ENCODE data around the gene FHOD3.
"Not testable (repeated sequence)": the region's sequence is repeated elsewhere in the genome, so short reads cannot be mapped to it uniquely, and the experiment has no call there.

The FHOD3 gene

DNA sequence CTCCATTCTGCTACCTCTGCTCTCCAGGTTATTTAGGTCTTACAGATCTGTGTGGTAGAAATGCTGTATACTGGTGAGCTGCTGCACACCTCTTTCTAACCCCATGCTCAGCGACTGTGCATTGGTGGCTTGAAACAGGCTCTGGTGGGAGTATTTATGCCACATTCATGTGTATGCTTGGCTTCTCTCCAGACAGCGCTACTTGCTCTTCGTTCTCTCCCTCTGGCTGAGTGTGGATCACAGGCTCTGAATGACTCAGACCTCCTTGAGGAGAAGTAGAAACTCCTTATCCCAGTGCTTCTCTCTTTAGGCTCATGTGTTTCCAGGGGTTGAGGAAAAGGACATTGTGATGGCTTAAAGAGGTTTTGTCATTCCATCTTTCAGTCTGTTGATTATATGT, 54.9 kb downstream of the FHOD3 start:
- no peak for DNase-seq

DNA sequence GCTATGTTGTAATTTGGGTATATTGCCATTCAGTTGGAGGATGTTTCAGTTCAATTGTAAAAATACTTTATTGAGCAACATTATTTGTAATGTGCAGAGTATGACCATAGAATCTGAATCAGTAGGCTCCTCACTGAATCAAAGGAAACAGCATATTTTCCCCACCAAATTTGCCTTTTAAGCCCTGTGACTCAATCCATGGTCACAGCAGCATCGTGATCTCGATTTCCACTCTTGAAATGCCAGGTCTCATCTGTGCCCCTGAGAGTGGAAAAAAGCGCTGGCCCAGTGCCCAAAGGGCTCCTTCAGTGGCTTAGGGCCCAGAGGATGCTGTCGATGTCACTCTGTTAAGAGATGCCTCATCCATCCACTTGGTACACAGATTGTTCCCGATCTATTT, 57.5 kb downstream of the FHOD3 start:
- DNase-seq = no peak

DNA sequence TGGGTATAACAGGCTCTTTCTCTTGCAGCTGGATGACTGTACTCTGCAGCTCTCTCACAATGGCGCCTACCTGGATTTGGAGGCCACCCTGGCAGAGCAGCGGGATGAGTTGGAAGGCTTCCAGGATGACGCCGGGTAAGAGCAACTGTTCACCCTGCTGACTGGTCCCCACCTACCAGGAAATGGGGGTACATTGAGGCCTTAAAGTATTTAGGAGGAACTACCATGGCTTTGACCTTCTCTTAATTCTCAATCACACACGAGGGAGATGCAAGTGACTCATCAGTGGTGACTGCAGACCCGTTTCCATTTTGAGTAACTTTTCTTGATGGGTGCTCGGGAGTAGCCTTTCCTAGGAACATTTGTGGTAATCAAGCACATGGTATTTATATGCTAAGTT, 58.0 kb downstream of the FHOD3 start:
- no peak for DNase-seq

DNA sequence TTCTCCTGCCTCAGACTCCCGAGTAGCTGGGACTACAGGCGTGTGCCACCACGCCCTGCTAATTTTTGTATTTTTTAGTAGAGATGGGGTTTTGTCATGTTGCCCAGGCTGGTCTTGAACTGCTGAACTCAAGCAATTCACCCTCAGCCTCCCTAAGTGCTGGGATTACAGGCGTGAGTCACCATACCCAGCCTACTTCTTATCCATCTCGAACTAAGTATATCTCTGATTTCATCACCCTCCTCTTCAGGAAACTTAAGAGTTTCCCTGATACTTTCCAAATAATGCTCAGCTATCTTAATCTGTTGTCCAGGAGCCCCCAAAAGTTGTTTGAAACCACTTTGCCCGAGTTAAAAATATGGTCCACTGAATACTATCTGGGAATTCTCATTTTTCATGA, 59.2 kb downstream of the FHOD3 start:
- DNase-seq = not testable (repeated sequence)

DNA sequence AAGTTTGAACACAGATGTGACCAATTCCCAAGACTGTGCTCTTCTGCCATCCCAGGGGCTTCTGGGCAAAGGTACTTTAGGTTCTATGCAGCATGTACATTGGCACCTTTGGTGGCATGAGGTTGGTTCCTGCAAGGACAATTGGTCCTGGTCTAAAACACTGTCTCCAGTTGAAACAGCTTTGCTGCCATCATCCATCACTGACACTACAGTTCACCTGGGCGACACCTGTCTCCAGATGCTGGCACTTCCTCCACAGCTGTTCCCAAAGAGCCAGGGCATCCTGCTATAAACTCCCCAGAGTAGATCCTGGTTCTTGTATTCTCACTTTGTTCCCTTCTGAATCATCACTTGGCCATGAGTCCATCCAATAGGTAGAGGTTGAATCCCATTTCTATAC, 60.6 kb downstream of the FHOD3 start:
- DNase-seq = no peak

DNA sequence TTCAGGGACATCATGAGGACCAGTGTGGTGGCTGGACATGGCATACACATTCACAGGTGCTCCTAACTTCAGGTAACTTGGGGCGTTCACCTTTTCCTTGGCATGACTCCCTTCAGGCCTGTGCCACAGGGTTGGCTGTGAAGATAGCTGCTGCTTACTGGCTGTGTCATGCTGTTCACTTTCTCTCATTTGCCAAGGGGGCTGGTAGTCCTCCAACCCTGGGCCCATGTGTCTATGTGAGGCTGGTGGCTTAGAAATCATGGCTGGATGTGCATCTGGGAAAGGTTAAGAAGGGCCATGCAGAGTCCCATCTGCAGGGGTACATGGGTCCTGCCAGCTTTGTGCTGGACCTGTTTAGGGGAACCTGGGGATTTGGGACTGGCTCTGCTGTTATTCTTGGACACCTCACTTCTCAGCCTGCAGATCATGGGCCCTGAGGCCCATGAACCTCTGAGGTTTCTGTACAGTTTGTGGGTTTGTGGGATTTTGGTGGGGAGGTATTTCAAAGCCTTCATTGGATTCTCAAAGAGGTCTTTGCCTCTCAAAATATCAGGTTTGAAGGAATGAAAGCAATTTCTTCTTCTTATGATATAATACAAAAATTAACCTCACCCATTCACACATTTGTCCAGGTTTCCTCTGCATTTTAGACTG, 62.9 kb downstream of the FHOD3 start:
- no peak for DNase-seq

DNA sequence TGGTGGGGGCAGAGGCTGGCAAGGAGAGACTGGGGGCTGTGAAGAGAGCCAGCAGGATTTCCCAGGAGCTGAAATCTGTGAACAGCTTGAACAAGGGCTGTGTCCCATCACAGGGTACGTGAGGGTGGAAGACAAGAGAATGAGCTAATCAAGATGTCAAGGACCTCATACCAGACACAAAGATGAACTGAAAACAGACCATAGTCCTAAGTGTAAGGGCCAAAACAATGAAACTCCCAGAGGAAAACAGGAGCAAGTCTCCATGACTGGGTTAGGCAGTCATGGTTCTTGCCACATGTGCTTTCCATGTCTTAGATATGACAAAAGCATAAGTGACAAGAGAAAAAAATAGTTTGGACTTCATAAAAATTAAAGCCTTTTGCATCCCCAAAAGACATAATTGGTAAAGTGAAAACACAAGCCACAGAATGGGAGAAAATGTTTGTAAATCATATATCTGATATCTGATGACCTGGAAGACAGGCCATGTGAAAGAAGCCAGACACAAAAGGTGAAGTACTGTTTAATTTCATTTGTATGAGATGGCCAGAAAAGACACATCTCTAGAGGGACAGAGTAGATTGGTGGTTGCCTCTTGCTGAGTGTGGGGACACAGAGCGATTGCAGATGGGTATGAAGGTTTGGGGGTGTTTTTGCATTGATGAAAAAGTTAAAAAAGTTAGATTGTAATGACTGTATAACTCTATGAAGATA, 67.6 kb downstream of the FHOD3 start:
- DNase-seq = no peak

DNA sequence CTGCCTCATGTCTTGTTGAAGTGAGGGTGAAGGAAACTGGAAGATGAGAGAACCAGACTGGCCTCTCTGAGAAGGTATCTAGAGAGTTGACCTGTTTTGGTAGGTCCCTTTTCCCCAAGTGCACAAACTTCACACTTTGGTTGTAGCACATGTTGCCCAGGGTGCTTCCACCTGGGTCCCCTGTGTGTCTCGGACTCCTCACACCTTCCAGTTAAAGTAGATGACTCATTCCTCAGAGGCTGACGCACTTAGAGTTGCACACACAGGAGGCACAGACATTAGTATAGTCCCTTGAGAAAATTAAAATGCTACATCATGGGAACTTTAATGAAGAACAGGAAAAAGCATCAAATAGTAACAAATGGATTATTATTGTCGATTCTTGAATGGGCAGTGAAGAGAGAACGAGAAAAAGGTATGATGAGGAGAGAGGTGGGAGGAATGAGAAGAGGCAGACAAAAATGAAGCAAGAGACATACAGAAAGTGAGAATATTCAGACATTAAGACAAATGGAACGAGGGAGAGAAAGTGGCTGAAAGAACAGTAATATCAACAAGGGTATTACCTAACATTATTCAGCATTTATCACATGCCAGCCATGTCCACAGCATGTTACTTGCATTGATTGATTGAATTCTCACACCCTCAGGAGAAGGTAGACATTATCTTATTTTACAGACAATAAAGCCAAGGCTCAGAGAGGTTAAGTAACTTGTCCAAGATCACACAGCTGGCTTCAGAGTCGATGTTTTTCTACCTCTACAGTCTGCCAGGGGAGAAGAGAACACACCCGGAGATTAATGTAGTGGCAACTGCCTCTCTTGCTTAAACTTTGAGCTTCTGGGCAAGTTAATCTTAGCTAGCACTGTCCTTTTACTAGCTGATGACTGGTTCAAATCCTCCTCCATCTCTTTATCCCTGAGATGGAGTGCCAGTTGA, 68.6 kb downstream of the FHOD3 start:
- no peak for DNase-seq

DNA sequence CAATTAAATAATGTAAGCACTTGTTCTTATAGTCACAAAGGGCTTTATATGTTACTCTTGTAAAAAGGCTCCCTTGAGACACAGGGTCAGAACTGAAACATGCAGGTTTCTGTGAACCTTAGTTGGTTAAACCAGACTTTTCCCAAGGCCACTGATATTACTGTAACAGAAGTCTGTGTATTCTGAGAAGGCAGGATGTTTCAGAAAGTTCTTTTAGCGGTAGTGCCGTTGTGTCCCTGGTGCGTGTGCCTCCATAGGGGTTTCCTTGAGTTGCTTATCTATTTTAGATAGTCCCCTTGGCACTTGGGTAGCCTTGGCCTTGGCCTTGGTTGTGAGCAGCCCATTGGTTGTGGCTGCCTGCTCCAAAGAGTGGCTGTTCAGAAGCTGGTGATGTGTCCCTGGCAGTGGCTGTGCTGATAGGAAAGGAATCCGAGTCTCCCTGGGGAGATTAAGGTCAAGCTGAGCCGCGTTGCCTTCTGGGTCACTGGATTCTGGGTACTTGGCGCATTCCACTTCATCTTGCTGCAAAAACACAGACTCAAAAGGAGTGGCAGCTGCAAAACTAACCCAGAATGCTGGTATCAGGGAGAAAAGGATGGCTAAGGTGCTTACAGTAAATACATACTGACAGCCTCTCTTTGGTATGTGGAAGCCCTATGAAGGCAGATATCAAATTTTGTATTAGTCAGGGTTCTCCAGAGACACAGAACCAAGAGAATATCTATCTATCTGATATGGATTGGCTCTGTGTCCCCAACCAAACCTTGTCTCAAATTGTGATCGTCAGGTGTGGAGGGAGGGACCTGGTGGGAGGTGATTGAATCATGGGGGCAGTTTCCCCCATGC, 69.7 kb downstream of the FHOD3 start:
- DNase-seq = no peak

DNA sequence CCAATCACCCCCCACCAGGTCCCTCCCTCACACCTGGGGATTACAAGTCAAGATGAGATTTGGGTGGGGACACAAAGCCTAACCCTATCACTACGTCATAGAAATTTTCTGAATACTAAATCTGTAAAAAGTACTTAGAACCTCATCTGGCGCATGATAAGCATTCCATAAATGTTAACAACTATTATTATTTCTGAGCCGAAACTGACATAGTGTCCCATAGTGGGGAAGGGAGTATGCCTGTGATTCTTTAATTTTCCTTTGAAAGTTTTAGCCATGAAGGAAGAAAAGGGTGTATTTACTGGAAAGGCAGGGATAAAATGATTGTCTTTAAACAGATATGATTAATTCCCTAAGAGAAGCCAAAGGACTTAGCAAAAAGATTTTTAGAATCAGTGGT, 71.4 kb downstream of the FHOD3 start:
- DNase-seq = no peak

DNA sequence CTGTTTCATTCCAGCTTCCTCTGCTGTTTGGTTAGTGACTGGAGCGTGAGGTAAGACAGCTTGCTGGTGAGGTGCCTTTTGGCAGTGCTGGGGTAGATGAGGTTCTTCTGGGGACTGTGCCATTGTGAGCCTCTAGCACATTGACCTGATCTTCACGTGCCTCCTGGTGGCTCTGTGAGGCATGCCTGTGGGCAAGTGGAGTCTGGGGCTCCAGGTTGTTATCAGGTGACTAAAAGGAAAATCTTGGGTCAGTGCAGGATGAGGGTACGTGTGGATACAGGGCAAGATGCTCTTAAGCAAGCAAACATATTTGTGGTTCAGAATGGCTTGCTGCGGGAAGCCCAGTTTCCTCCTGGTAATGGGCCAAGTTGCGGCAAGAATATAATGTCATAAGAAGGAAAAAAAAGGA, 75.4 kb downstream of the FHOD3 start:
- DNase-seq = no peak

DNA sequence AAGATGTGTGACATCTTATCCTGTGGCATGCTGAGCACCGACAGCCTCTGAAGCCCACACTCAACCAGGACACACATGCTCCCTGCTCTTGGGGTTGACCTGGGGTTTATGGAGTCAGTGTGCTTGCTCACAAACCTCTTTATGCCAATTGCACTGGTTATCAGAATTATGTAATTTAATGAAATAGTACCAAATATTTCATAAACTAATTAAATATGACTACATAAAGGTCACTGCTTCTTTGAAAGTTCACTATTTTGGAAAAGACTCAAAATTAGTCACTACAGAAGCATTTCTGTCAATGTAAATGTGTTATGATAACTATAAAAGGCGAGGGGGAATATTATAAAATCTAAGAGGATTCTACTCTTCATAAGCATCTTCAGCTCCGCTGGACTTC, 76.7 kb downstream of the FHOD3 start:
- no peak for DNase-seq

DNA sequence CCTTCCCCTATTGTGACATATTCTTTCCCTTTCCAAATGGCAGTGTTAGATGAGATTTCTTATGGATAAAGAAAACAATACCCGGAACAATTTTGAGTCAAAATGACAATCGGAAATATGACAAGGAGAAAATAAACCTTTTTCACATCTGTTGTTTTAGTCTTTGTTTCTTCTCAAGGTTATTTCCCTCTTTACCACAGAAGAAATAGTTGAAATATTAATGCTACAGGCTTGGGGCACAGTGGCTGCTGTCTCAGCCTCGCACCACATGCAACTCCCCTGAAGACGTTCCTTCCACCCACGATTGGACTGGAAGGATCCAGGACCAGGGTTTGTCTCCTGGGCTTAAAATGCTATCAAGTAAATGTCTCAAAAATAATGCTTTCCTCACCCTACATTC, 77.6 kb downstream of the FHOD3 start:
- no peak for DNase-seq

DNA sequence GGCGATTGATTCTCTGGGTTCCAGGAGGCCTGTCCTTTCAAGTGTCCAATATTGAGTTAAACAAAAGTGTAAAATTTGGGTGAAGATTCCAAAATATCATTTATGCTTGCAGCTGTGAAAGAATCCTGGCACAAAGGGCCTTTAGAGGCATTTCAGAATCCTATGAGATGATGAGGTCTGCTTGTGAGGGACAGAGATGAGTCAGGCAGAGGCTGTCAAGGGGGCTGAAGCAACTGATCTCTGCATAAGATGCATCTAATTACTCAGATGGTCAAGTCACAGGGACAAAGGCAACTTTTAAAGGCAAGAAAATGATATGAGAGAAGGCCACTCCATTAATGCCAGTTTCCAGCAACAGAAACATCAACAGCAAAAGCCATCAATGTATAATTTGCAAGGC, 78.8 kb downstream of the FHOD3 start:
- DNase-seq = no peak

DNA sequence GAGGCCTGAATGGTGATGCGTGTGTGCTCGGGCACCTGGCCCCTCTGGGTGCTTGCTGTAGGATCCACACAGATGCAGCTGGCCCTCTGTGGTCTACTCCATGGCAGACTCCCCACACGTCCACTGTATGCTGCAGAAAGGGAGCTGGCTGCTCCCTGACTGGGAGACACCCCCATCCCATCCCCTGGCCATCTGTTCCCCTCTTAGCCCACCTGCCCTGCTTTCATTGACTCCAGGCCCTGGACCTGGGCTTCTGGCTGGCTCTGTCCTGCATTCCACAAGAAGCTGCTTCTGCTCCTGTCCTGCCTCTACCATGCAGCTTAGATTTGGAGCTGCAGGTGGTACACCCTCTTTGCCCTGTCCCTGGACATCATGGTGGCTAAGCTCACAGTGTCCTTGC, 80.1 kb downstream of the FHOD3 start:
- DNase-seq = no peak

DNA sequence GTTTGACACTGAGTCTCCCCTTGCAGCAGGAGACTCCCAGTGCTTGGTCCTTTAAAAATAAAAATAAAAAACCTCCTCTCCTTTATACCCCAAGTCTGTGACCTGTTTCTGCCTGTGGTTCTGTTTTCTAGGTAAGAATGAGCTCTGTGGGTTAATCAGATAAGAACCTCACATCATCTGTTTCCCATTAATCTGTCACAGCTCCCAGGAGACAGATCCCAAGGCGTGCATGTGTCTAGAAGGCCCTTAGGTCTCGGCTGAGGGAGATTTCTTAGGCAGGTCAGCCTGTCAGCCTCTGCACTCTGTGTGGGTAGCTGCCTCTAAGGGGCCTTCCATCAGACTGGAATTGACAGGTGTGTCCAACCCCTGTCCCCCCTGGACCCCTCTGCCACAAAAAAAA, 80.7 kb downstream of the FHOD3 start:
- no peak for DNase-seq

DNA sequence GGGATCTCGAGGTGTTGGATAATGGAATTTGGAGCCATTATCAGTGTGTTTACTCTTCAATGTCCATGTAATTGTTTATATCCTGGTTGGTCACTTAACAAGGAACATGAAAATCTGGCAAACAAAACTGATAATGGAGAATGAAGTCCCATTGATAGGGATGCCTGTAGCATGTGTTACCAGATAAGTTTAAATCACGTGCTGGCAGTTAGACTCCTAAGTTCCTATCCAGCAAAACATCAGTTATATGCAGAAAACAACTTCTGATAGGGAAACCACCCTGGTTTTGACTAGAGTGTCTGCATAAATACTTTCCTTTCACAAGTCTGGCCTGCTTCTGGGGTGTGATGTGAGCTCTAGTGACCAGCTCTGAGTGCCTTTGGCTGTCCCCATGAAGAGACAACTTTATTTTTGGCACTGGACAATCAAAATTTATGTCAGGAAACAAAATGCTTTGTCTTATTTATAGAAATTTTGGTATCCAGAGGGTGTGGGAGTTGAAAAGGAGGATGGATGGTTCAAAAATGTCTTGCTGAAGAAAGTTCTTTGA, 82.0 kb downstream of the FHOD3 start:
- DNase-seq = no peak

DNA sequence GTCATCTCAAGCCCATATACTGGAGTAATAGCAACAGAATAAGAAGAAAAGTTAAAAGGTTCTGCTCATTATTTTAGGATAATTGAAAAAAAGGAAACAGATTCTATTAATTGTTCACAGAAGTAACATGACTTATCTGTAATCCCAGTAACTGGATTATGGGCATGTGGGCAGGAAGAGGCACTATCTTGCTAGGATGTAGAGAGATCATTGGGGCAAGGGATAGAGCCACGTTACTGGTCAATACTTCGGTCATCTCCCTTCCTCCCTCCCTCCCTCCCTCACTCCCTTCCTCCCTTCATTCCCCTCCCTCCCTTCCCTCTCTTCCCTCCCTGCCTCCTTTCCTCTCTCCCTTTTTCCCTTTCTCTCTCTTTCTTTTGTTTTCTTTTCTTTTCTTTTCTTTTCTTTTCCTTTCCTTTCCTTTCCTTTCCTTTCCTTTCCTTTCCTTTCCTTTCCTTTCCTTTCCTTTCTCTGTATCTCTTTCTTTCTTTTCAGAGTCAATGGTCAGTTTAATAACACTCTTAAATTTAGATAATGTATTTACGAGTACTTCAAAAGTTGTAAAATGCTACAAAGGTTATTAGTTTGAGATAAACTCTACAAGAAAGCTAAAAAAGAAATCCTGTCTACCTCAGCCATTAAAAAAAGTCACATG, 82.8 kb downstream of the FHOD3 start:
- DNase-seq = no peak

DNA sequence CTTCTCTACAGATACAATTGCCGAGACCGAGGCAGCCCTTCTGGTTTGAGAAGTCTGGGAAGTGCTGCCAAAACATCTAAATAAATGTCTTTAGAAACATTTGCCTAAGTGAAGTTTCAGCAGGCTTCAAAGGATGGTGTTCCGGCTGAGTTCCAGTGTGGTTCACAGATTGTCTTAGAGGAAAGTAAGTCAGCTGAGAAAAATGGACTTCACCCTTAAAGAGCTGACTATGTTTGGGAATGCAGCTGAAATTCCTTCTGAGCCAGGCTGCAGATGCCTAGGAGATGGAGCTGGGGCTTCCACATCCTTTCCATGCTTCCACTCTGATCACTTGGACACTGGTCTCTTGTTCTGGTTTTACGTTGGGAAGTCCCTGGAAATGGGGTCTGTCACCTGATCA, 83.6 kb downstream of the FHOD3 start:
- DNase-seq = no peak

DNA sequence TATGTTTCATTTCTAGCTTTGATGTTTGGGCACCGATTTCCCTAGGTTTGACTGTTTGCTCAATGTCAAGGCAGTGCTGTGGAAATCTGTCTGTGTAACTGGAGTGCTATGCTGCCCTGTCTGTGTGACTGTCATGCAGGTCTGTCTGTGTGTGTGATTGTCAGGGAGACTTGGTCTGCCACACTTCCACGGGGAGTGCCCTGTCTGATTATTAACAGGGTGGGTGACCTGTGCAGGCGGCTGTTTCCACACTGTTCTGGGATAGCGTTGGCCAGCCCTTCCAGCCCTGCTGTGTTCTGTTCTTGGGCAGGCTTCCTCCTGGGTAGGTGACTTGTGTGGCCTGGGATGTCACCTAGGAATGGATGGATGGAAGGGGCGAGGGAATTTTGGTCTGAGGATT, 85.3 kb downstream of the FHOD3 start:
- DNase-seq = no peak

DNA sequence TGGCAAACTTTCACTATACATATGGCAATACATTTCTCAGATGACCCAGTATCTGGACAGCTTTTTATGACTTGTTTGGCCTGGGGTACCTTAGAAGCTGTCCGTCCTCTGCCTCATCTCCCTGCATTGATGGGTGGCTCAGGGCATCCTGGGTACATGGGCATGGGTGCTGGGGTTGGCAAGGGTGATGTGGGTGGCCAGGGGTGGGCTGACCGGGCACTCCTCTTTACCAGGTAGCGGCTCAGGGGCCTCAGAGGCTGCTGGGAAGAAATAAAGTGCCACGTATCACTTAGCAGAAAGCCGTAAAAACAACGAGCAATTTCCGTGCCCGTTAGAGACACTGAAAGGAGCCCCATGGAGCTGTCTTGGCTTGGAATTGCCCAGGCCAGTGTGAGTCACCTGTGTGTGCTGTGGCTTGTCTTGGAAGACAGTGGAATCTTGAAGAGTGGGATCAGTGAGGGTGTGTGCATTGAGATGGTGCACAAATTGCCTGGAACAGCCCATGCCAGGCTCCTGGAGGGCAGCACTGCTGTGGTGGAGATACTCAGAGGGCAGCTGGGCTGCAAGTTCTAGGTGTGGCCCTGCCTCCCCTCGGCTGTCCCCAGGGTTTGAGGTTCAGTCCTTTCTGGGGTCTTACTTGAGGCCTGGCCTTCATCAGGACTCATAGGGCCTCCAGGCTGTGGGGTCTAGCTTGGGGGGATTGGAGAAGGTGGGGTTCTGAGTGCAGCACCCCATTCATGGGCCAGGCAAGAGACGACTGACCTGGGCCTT, 88.8 kb downstream of the FHOD3 start:
- no peak for DNase-seq

Measured in CD4-positive, alpha-beta T cell treated with Interleukin-17A for 1 hour (primary cell).